Liver (tissue), 3 donors: Measurements from ENCODE around the gene LAMP1.

ENCODE experiments used
- CTCF ChIP-seq: fragments of 150-350 bp; IDR thresholded peaks from 2 replicates; pipeline ENCODE4 v1.5.1; 2017; ENCODE audit warnings: improper control_type of control experiment, low read depth, low read length; ENCODE audit not compliant: missing input control
- TAF1 ChIP-seq: conservative IDR thresholded peaks from 2 replicates; pipeline ENCODE4 v1.6.1; 2016; ENCODE audit warnings: antibody characterized with exemption, mild to moderate bottlenecking
- YY1 ChIP-seq: IDR thresholded peaks from 2 replicates; pipeline ENCODE4 v1.6.1; 2016; ENCODE audit warnings: antibody characterized with exemption, mild to moderate bottlenecking
- donor health status: healthy.
- donor health status: healthy.

- TF ChIP-seq CTCF (no peak), TAF1 (no peak), YY1 (peak; percentile 62)
Measured at GRCh38 chr13:113299951-113300350, 2.9 kb downstream of the LAMP1 start.
